ENCODE data around the gene RHOXF2.

DNA sequence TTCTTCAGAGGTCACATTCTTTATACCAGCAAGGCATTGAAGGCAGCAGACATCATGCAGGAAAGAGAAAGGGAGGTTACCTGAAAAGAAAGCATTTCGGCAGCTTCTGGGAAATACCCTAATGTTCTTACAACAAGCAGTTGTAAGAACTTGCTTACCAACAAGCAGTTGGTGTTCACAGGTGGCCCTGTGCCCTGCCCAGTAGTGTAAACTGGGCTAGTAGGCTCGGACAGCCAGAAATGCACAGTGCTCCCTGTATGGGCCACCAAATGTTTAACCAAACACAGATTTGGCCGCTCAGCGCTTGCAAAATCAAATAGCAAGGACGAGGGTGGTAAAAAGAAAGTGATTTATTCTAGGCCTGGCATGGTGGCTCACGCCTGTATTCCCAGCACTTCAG lies 22.3 kb upstream of the RHOXF2 start:
- TF ChIP-seq, protein P1, sequence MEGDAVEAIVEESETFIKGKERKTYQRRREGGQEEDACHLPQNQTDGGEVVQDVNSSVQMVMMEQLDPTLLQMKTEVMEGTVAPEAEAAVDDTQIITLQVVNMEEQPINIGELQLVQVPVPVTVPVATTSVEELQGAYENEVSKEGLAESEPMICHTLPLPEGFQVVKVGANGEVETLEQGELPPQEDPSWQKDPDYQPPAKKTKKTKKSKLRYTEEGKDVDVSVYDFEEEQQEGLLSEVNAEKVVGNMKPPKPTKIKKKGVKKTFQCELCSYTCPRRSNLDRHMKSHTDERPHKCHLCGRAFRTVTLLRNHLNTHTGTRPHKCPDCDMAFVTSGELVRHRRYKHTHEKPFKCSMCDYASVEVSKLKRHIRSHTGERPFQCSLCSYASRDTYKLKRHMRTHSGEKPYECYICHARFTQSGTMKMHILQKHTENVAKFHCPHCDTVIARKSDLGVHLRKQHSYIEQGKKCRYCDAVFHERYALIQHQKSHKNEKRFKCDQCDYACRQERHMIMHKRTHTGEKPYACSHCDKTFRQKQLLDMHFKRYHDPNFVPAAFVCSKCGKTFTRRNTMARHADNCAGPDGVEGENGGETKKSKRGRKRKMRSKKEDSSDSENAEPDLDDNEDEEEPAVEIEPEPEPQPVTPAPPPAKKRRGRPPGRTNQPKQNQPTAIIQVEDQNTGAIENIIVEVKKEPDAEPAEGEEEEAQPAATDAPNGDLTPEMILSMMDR (conservative IDR thresholded peaks at IDR 0.05; ENCODE audit: low read length), result no peak
- no peak for TF ChIP-seq EZH2phosphoT487 (IDR thresholded peaks at IDR 0.05; ENCODE audit: borderline replicate concordance)

Data from Loucy (cell line).